Putamen (tissue), 1 donor: Measurements from ENCODE around the gene EXOC2.
"Not testable (repeated sequence)": the region's sequence is repeated elsewhere in the genome, so short reads cannot be mapped to it uniquely, and the experiment has no call there.

Experiments
- DNase-seq: peaks from one replicate; pipeline ENCODE4 v3.0.0-alpha.2; 2016; ENCODE audit warnings: low spot score

Gene EXOC2

DNA sequence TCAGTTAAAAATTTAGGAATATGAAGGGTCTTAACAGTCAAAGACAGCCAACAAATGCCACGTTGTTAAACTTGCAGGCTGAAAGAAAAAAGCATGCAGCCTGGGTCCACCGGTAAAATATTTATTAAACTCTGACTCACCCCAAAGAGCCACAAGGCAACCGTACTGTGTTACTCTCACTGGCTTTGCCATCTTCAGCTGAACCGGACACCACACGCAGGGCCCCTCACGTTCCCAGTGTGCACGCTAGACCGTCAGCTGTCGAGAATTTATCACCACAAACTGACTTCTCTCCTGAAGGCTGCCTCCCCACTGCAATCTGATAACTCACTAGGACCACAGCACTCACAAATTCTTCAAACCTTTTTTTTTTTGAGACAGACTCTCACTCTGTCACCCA is 66.7 kb downstream of the EXOC2 start:
- DNase-seq = no peak

DNA sequence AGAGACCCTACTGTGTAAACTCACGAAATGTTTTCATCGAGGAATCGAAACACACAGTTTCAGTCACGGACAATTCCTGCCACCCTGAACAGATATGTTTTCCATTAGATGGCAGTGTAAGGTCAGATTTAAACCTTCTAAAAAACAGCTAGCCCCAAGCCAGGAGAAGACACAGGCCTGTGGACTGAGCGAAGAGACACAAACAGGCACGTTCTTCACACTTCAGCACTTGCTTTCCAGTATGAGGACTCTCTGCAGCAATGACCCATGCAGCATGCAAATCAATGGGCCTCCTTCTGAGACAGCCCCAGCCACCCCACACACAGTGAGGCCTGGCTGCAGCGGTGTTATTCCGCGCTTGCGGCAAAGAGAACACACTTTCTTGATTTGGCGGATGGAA is 68.0 kb downstream of the EXOC2 start:
- DNase-seq = peak; percentile 4

DNA sequence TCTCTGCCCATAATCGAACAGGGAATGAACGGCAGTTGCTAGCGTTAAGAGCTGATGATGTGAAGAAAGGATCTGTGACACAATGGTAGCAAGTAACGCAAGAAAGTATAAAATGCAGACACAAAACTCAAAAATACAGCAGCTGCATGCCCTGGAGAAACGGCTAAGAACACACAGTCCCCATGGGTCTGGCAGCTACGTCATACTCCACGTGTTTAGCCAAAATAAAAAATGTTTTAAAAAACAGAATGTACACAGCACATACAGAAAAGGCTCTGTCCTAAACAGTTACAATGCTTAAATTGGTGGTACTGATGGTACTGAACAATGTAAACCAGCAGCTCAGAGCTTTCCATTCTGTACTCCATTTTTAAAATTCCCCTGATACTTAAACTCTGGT is 70.5 kb downstream of the EXOC2 start:
- no peak for DNase-seq

DNA sequence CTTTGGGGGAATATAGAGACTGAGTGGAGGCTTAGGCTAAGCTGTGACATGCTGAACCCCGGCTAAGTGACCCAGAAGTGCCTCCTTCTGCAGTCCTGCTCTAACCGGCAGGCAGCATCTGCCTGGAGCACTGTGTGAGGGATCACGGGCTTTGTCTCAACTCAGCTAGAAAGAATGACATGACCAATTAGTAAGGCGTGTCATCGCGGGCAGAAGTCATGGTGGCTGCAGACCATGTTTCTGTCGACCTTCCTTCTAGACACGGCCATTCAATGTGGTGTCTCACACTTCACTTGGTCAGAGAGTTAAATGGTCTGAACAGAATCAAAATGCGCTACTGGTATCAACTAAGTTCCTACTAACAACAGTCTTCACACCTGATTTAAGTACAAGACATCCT is 71.0 kb downstream of the EXOC2 start:
- no peak for DNase-seq

DNA sequence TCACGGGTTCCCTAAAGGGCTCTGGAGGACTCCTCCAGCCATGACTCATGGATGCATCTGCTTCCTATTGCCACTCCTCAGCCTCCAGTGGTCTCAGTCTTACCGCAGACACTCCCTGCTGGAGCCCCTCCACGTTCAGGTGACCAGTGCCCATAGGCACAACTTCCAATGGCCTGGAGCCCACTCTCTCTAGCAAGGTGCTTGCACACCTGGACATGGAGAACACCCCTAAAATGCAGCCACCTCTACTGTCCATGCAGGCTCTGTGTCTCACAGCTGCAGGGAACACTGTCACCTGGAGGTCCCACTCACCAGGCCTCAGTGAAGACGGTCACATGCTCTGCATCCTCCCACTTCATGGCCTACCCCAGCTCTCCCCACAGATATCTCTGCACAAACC is 72.0 kb downstream of the EXOC2 start:
- no peak for DNase-seq

DNA sequence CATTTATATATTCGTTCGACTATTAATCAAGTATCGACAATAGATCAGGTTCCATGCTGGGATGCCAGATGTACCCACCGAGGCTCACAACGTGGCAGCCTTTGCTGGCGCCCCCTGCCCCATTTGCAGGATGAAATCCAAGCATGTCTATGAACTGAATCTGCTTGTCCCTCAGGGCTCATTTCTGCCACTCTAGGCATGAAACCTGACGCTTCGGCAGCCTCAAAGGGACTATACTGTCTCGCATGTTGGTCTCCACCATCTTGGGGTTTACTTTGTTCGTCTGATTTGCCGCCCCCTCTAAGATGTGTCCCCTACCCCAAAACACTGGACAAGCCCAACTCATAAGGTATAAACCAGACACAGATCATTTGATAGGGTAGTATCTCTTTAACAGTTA is 72.8 kb downstream of the EXOC2 start:
- DNase-seq = no peak

DNA sequence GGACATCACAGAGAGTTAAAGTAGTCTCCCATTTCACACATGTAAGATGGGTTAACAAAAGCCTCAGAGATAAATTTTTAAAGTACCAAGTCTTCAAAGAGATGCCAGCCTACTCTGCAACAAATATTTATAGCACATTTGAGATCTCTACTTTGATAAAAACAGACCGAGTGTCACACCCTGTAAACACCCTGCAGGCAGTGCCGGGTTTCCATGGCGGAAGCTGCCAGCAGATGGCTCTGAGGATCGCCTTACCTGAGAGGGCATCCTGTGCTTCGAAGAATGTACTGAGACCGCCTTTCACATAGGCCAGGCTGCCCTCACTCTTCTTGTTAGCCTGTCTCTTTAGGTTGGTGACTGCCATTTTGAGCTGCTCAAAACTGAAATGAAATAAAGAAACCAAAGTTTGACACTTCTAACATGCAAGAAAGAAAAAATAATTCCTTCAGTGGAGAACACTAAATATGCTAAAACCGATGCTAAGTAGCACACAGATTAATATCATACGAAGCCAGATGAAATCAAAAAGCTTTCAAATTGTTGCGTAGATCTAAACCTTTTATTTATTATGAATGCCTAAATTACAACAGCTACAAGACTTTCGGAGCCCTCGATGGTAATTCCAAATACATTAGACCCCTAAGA is 75.4 kb downstream of the EXOC2 start:
- no peak for DNase-seq

DNA sequence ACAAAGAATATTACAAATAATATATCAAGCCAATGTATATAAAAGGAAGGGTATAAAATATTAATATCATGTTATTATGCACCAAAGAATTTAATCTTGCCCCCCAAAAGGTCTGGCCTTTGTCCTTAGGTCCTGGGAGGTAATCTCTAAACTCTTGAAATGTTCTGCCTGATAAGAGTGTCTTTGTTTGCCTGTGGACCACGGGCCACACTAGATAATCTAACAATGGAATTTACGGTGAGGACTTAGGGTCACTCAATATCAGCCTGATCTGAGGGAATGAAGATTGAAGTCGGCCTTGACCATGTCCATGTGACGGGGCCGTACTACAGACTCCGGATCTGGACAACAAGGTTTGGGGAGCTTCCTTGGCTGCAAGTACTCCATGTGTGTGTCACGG is 79.0 kb downstream of the EXOC2 start:
- no peak for DNase-seq

DNA sequence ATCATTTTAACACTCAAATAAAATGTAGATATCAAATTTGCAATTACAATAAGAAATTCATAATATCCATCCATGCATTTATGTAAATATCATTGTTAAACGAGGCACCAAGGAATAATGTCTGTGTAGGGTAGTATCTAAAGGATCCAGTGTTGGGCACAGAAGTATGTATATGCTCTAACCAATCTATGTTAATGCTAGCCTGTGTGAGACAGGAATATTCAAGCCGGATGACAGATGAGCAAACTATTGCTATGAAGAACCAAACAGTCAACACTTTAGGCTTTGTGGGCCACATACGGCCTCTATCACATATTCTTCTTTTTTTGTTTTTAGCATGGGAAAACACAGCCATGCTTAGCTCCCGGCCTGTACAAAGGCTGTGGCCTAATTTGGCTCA is 81.0 kb downstream of the EXOC2 start:
- no peak for DNase-seq

DNA sequence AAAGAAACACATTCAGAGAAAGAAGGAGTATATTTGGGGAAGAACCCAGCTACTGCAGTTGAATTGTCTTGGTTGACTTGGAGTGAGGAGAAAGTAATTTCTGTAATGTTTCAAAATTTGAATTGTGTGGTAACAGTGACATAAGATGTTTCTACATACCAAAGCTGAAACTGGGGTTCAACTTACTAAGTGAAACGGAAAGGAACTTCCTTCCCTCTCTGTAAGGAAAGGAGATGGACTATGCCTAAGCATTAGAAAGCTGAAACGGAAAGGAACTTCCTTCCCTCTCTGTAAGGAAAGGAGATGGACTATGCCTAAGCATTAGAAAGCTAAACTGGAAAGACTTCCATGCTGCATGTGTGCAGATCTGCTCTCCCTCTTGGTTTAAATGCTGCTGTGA is 82.1 kb downstream of the EXOC2 start:
- no peak for DNase-seq

DNA sequence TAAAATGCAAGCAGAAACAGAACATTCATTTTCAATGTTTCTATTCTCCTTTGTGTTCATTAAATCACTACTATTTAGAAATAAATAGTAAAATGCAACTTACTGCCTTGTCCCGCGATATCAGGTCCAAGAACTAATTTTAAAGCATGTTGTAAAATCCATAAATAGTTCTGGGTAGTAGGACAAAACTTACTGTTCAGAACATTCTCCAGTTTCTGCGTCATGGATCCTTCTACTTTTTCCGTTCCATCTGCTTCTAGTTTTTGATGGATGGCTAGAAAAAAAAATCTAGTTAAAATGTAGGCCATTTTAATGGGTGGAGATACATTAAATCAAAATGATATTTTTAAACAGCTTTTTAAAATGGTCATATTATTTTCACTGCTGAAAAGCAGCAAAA is 83.0 kb downstream of the EXOC2 start:
- no peak for DNase-seq

DNA sequence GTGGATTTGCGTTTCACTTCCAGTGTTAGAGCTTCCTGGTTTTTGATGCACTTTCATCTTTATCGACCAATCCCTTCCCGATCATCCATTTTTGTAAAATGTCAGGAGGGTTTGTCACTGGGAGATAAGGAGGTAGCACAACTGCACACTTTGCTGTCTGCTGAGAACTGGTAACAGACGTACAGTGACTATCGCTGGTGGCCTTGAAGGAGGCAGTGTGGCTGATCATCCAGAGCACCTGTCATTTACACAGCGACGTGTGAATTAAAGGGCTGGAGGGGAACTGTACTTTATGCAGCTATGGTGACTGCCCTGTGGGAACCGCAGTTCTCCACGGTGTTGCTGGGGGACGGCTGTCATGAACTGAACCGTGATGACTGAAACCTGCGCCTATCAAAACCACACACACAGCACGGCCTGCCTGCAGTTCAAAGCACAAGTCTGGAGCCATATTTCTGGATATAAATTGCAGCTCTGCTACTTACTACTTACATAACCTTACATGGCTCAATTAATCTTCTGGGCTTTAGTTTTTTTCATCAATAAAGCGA is 86.0 kb downstream of the EXOC2 start:
- no peak for DNase-seq

DNA sequence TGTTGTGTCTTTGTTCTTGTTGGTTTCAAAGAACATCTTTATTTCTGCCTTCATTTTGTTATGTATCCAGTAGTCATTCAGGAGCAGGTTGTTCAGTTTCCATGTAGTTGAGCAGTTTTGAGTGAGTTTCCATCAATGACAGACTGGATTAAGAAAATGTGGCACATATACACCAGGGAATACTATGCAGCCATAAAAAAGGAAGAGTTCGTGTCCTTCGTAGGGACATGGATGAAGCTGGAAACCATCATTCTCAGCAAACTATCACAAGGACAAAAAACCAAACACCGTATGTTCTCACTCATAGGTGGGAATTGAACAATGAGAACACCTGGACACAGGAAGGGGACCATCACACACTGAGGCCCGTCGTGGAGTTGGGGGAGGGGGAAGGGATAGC is 87.0 kb downstream of the EXOC2 start:
- not testable (repeated sequence) for DNase-seq

DNA sequence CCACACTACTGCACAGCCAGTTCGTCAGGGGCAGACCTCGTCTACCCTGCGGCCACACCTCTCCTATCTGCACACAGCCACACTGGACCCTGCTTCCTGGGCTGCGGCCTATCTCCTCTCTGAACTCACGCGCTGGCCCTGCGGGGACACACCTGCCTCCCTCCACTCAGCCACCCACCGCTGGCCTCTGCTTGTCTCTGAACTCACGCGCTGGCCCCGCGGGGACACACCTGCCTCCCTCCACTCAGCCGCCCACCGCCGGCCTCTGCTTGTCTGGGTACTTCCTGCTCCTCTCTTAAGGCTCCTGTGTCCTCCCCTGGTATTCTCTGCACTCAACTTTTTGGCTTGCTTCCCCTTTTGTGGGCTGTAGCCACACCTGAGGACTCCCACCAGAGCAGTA is 88.4 kb downstream of the EXOC2 start:
- DNase-seq = no peak

DNA sequence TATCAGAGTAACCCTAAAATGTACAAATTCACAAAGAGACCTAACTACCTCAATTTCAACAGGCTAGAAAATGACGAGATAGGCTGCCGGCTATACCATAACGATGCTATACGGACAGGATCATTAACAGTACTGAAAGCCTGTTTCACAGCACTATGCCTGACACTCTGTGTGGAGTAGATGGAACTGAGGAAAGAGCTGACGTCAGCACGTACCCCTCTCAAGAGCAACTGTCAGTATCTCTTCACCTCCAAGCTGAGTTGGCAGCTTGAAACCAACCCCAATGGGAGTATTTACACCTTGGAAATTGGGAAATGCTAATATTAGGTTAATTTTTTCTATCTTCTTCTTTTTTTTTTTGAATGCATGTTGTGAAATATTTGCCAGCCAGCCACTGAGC is 89.7 kb downstream of the EXOC2 start:
- DNase-seq = no peak

DNA sequence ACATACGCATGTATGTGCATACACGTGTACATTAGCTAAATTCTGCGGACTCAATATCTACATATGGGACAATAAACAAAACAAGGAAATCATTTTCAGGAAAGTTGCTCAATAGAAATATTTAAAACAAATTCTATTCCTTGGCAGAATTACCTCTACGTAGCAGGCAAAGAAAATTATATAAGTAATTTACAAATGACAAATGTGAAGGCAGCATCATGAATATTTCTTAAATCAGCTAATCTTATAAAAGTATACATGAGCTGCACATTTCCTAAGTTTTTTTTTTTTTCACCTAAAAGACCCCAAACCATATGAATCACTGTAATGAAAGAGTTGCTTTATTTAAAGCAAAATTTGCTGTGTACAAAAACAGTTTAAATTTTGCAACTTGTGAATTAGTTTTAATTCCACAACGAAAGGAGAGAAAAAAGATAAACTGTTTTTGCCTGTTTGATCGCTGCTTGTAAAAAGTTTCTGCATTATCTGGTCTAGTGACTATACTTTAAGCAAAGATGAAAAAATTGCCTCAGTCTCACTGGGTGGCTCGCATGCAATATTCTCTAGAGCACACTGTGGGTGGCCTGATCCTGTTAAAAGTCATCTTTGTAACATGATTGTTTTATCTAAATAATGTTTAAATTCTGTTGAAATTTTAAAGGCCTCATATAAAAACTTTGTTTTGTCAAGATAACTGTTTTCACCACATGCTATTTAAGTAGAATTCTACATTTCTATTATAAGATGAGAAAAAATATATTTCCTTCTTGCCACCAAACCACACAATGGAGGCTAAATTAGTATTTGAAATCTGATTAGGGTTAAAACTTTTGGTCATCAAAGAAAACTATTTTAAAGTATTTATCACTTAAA is 93.1 kb downstream of the EXOC2 start:
- no peak for DNase-seq

DNA sequence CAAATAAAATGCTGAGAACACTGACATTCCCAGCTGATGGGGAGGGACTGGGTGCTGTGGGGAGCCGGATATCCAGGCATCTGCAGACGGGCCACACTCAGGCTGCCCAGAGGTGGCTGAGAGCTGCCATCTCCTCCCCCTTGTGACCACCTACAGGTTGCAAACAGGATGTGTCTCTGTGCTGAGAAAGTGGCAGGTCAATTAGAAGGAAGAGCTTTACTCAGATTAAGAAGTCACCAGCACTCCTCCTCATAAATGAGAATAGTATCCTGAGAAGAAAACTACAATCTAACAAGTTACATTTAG is 99.1 kb downstream of the EXOC2 start:
- no peak for DNase-seq

DNA sequence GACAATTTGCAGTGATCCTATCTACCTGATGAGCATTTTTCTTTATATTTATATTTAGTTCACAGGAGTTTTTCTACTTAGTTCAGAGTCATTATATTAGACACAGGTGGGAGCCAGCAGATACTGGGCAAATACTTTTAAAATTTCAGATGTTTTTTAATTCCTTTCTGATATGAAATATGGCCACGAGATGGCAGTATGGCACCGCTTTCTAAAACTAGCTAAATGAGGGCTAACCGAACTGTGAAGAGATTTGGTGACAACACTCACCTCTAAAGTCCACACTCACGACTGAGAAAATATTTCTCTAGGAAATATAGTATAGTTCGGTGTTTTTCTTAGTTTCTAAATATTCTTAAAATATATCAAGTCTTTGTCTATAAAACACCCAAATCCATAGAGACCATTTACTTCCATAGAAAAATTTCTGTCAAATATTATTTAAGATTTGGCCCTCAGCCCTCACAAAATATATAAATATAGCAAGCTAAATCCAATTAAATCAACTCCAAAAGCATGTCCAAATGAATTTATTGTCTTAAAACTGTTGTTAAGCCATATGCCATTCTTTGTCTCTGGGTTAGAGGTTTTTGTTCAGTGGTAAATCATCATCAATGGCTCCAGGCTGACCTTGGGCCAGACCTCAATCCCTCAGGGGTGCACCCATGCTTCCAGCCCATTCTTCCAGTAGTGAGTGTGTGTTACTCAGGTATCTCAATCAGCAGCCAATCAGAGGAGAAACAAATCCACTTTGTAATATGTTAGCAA is 99.6 kb downstream of the EXOC2 start:
- peak; percentile 55 for DNase-seq

DNA sequence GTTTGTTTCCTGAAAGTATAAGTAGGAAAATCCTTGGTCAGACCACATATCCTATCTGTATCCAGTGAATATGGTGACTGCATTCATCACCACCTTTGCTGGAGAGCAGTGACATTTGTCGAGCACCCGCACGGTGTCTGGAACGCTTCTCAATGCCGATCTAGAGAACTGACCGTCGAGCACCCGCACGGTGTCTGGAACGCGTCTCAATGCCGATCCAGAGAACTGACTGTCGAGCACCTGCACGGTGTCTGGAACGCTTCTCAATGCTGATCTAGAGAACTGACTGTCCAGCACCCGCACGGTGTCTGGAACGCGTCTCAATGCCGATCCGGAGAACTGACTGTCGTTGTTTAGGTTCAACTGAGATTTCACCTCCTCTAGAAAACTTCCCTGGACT is 103.8 kb downstream of the EXOC2 start:
- no peak for DNase-seq

DNA sequence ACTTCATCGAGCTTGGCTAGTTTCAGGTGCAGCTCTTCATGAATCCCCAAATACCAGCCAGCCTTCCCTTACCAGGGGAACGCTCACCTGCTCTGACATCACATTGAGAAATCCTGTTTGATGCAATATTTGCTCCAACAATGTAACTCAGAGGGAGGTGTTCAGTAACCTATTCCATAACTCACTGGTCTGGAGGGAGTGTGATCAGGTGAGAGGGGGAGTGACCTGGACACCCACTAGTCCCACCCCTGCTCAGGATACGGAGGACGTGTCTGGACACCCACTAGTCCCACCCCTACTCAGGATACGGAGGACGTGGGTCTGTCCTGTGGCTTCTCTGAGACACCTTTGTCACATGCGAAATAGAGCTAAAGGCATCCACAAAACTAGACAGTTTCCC is 106.4 kb downstream of the EXOC2 start:
- DNase-seq = no peak

DNA sequence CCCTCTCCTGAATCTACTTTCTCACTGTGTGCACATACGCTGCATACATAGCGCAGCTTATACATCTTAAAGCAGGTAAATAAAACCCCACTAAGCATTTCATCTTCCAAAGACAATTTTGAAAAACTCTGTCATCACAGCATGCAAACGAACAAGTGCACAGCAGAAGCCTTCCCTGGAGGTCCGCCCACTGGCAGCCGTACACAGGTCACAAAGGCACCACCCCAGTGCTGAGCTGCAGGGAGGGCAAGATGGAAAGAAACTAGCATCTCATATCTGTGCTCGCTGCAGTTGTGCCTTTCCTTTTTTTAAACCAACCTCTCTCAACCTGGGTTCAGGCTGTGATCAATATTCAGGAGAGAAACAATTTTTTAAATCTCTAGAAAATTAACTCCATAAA is 109.3 kb downstream of the EXOC2 start:
- no peak for DNase-seq

DNA sequence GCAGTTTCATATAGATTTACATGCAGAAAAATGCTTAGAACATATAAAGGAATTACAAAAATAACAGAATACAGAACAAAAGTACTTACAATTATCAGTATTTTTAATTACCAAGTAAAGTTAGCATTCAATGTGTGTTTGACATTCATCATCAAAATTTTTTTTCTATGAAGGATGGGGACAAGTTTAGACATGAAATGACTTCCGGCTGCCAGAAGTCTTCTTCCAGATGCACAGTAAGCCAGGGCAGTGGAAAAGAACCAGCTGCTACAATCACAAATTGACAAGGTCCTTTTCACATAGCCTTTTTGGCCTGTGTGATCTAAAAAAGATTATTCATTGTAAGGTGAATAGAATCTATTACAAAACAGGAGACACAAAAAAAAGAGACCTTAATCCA is 109.8 kb downstream of the EXOC2 start:
- DNase-seq = no peak

DNA sequence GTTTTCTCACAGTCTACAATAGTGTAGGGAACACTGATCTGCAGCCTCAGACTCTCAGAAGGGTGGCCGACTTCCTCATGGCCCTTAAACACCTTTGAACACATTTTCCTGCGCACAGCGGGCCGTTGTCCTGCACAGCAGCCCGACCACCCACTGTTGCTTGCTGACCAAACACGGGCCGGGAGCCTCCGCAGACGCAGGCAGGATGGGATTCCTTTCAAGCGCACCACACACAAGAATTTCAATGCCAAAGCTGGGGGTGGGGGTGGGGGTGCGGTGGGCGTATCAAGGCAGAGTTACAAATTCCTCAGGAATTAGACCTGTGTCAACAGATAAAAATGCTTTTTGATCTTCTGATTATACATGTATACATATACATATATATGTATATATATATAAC is 110.6 kb downstream of the EXOC2 start:
- DNase-seq = no peak
